GM06990 (cell line): ENCODE results near the gene ATP2C1.

ENCODE experiments used
- DNase-seq: peaks from one replicate; pipeline ENCODE4 v3.0.0-alpha.2; 2011; ENCODE audit not compliant: insufficient read length; ENCODE audit errors: extremely low read depth
- H3K27me3 ChIP-seq: replicated peaks from 2 replicates; pipeline ENCODE4 v1.6.0; 2011; ENCODE audit warnings: low read length; ENCODE audit not compliant: control insufficient read depth, insufficient read depth
- H3K36me3 ChIP-seq: 2 replicates; pipeline ENCODE4 v1.5.1; 2011; ENCODE audit warnings: low read length; ENCODE audit not compliant: control insufficient read depth, insufficient read depth
- H3K4me3 ChIP-seq: replicated peaks from 2 replicates; pipeline ENCODE4 v1.5.1; 2011; ENCODE audit warnings: low read depth, mild to moderate bottlenecking, control low read depth, low read length
- CTCF ChIP-seq: IDR thresholded peaks from 2 replicates; pipeline ENCODE4 v1.5.1; 2011; ENCODE audit warnings: low read length, control low read depth, mild to moderate bottlenecking, inconsistent platforms; ENCODE audit not compliant: insufficient read depth, poor library complexity, severe bottlenecking

ATP2C1 gene

GRCh38 chr3:130918328-130918727, 24.4 kb downstream of the ATP2C1 start:
- Histone ChIP-seq H3K4me3 (no peak overlapping the region), H3K36me3 (no peaks in the 10 kb centered on the region), H3K27me3 (no peaks in the 10 kb centered on the region)
- DNase-seq = no peak
- no peak for TF ChIP-seq CTCF

GRCh38 chr3:130925628-130926027, 31.7 kb downstream of the ATP2C1 start:
- Histone ChIP-seq H3K27me3 (no peaks in the 10 kb centered on the region), H3K36me3 (no peaks in the 10 kb centered on the region), H3K4me3 (no peak overlapping the region)
- TF ChIP-seq CTCF = no peak
- DNase-seq = peak; percentile 65

GRCh38 chr3:130926504-130926903, 32.6 kb downstream of the ATP2C1 start:
- Histone ChIP-seq H3K4me3 (no peak overlapping the region), H3K27me3 (no peaks in the 10 kb centered on the region), H3K36me3 (no peaks in the 10 kb centered on the region)
- no peak for DNase-seq
- TF ChIP-seq CTCF = no peak

DNA sequence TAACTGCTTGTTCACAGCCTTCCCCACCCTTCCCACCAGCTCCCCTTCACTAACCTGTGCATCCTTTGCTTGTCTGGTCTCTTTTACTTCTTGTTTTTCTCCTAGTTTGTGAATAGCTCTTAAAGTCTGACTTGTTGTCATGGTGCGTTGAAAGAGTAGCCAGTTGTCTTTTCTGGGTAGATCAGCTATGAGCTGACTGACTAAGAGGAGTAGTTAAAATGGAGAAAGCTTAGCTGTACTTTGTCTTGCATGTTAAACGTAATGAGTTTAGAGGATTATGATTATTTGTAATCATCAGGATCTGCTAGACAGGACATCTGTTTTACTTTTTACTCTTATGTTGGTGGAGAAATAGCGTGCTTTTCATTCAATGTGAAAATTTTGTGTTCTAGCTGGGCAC, 35.9 kb downstream of the ATP2C1 start:
- DNase-seq = no peak
- H3K27me3 ChIP-seq = no peaks in the 10 kb centered on the region
- no peak overlapping the region for H3K4me3 ChIP-seq
- no peak for TF ChIP-seq CTCF
- no peaks in the 10 kb centered on the region for H3K36me3 ChIP-seq

- no peak for DNase-seq
- Histone ChIP-seq H3K36me3 (no peaks in the 10 kb centered on the region), H3K4me3 (no peak overlapping the region), H3K27me3 (no peaks in the 10 kb centered on the region)
- TF ChIP-seq CTCF = no peak
These were observed 39.1 kb downstream of the ATP2C1 start for GRCh38 chr3:130932979-130933378.

GRCh38 chr3:130933801-130934345, 40.0 kb downstream of the ATP2C1 start:
- no peaks in the 10 kb centered on the region for H3K36me3 ChIP-seq
- no peak for TF ChIP-seq CTCF
- H3K27me3 ChIP-seq = no peaks in the 10 kb centered on the region
- H3K4me3 ChIP-seq = no peak overlapping the region
- no peak for DNase-seq
